Gastroesophageal sphincter (tissue), 3 donors: Measurements from ENCODE around the gene PSMA5.

Experiments
- EP300 ChIP-seq: sonication (generic); formaldehyde crosslinking; IDR thresholded peaks from one replicate; pipeline ENCODE4 v1.6.1; 2017; ENCODE audit warnings: antibody characterized with exemption, mild to moderate bottlenecking
- POLR2A ChIP-seq, 2 donors: fragments of 450-650 bp; IDR thresholded peaks; one replicate each; pipeline ENCODE4 v1.6.1; 2017; ENCODE audit warnings: antibody characterized with exemption in 2 of 2, mild to moderate bottlenecking in 2 of 2, moderate library complexity in 1 of 2
- POLR2AphosphoS5 ChIP-seq: sonication (generic); formaldehyde crosslinking; IDR thresholded peaks from one replicate; pipeline ENCODE4 v1.6.1; 2017; ENCODE audit warnings: antibody characterized with exemption
- TF ChIP-seq, protein P1 (sequence below), 4 experiments: fragments of 200-600 bp in 2 of 4; fragments of 450-650 bp in 2 of 4; sonication (generic) in 1 of 4; IDR thresholded peaks; one replicate each; pipeline ENCODE4 v1.5.1; 2017 to 2019; ENCODE audit warnings: antibody characterized with exemption in 4 of 4, mild to moderate bottlenecking in 2 of 4, moderate library complexity in 2 of 4

- TF ChIP-seq POLR2AphosphoS5 (no peak), POLR2A (IDR thresholded peaks at IDR 0.05) (no peak), EP300 (no peak)
- TF ChIP-seq, protein P1, sequence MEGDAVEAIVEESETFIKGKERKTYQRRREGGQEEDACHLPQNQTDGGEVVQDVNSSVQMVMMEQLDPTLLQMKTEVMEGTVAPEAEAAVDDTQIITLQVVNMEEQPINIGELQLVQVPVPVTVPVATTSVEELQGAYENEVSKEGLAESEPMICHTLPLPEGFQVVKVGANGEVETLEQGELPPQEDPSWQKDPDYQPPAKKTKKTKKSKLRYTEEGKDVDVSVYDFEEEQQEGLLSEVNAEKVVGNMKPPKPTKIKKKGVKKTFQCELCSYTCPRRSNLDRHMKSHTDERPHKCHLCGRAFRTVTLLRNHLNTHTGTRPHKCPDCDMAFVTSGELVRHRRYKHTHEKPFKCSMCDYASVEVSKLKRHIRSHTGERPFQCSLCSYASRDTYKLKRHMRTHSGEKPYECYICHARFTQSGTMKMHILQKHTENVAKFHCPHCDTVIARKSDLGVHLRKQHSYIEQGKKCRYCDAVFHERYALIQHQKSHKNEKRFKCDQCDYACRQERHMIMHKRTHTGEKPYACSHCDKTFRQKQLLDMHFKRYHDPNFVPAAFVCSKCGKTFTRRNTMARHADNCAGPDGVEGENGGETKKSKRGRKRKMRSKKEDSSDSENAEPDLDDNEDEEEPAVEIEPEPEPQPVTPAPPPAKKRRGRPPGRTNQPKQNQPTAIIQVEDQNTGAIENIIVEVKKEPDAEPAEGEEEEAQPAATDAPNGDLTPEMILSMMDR (IDR thresholded peaks at IDR 0.05): no peak
Measured at GRCh38 chr1:109433322-109433721, 7.1 kb upstream of the PSMA5 start.
